Neuron (in vitro differentiated cells): ENCODE results near the gene SOBP.
A peak's percentile ranks its signal among the peaks of the same experiment; 100 is the strongest.
"Not testable (repeated sequence)": the region's sequence is repeated elsewhere in the genome, so short reads cannot be mapped to it uniquely, and the experiment has no call there.

ENCODE experiments used
- H2AFZ ChIP-seq: one replicate; pipeline ENCODE4 v1.6.1; 2013; ENCODE audit warnings: low read depth, mild to moderate bottlenecking, inconsistent platforms, low read length, moderate library complexity
- H3K27me3 ChIP-seq: one replicate; pipeline ENCODE4 v1.6.1; 2013; ENCODE audit warnings: low read length; ENCODE audit not compliant: insufficient read depth
- H3K36me3 ChIP-seq: one replicate; pipeline ENCODE4 v1.6.1; 2013; ENCODE audit warnings: low read length; ENCODE audit not compliant: insufficient read depth
- H3K4me1 ChIP-seq: one replicate; pipeline ENCODE4 v1.6.1; 2013; ENCODE audit warnings: low read length; ENCODE audit not compliant: insufficient read depth
- H3K4me3 ChIP-seq: 2 replicates; pipeline ENCODE4 v1.5.1; 2013; ENCODE audit warnings: mild to moderate bottlenecking, low read length, moderate library complexity
- H3K9me3 ChIP-seq: one replicate; pipeline ENCODE4 v1.6.1; 2013; ENCODE audit warnings: low read length

Gene SOBP

DNA sequence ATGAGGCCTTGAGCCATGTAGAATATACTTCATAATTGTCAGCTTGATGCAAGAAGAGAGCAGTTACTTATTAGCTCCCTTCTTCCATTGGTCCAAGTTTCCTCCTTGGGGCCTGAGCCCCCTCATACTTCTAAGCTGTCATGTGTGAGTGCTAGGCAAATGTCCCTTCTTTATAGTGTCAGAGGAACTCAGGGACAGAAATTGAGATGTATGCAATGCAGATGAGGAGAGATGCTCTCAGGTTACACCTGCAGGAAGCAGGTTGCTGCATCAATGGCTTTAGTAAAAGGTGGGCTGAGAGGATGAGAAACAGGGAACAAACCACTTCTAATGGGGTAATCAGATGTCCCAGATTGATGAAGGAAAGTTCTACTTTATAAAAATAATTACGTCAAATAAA, 23.9 kb upstream of the SOBP start:
- Histone ChIP-seq H3K4me3 (no peak overlapping the region), H3K27me3 (no peaks in the 10 kb centered on the region), H3K9me3 (no peaks in the 10 kb centered on the region), H3K36me3 (no peaks in the 10 kb centered on the region), H2AFZ (no peak overlapping the region), H3K4me1 (no peaks in the 10 kb centered on the region)

DNA sequence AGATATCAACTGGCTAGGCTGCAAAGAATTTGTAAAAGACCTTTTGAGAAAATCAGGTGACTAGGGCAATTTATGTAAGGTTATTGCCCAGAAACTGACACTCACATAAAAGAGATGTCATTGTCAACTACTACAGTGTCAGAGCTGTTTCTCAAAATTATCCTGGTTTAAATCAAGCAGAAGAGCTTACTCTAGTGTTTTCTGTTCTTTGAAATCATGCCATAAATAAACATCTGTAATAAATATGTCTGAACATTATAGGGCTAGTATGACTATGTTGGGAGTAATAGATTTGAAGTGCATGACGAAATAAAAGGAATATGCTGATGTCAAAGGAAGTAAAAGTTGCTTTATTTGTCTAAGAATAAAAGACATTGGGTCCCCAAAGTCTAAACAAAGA, 19.6 kb upstream of the SOBP start:
- no peaks in the 10 kb centered on the region for H3K27me3 ChIP-seq
- no peak overlapping the region for H2AFZ ChIP-seq
- no peaks in the 10 kb centered on the region for H3K36me3 ChIP-seq
- no peaks in the 10 kb centered on the region for H3K4me1 ChIP-seq
- H3K9me3 ChIP-seq = no peaks in the 10 kb centered on the region
- no peak overlapping the region for H3K4me3 ChIP-seq

DNA sequence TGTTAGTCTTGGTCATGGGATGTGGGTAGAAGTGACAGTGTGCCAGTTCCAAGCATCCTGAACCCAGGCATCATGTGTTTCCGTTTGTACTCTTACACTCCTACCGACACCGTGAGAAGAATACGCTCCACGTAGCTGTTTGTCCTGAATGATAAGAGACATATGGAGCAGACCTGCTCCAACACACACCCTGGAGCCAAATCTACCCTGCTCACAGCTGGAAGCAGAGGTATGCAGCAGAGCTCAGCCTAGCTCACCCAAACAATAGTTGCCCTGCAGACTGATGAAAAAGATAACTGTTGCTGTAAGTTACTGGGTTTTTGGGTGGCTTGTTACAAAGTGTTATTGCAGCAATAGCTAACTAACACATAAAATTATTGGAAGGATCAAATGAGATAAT, 16.3 kb upstream of the SOBP start:
- H3K36me3 ChIP-seq = no peaks in the 10 kb centered on the region
- H3K27me3 ChIP-seq = no peaks in the 10 kb centered on the region
- no peaks in the 10 kb centered on the region for H3K9me3 ChIP-seq
- H3K4me1 ChIP-seq = no peaks in the 10 kb centered on the region
- no peak overlapping the region for H3K4me3 ChIP-seq
- H2AFZ ChIP-seq = no peak overlapping the region

DNA sequence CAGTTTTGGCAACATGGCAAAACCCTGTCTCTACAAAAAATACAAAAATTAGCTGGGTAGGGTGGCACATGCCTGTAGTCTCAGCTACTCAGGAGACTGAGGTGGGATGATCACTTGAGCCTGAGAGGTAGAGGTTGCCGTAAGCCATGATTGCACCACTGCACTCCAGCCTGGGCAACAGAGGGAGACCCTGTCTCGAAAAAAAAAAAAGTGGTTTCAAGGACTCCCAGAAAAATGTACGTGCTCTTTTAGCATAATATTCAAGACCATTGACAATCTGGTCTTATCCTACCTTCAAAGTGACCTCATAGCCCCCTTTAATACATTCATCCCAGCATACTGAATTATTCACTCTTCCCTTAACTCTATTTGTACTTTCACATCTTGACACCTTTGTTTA, 14.6 kb upstream of the SOBP start:
- H2AFZ ChIP-seq, H3K27me3 ChIP-seq, H3K4me1 ChIP-seq, H3K9me3 ChIP-seq, H3K4me3 ChIP-seq, H3K36me3 ChIP-seq: not testable (repeated sequence)

DNA sequence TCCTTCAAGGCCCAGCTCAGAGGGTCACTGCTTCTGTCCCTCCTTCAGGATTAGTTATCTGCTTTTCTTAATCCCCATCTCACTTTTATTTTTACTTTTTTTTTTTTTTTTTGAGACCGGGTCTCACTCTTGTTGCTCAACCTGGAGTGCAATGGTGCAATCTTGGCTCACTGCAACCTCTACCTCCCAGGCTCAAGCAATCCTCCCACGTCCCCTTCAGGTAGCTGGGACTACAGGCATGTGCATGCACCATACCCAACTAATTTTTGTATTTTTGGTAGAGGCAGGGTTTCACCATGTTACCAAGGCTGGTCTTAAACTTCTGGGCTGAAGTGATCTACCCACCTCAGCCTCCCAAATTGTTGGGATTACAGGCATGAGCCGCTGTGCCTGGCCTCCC, 14.1 kb upstream of the SOBP start:
- not testable (repeated sequence) for H3K9me3 ChIP-seq, H2AFZ ChIP-seq, H3K4me1 ChIP-seq, H3K27me3 ChIP-seq, H3K4me3 ChIP-seq, H3K36me3 ChIP-seq

DNA sequence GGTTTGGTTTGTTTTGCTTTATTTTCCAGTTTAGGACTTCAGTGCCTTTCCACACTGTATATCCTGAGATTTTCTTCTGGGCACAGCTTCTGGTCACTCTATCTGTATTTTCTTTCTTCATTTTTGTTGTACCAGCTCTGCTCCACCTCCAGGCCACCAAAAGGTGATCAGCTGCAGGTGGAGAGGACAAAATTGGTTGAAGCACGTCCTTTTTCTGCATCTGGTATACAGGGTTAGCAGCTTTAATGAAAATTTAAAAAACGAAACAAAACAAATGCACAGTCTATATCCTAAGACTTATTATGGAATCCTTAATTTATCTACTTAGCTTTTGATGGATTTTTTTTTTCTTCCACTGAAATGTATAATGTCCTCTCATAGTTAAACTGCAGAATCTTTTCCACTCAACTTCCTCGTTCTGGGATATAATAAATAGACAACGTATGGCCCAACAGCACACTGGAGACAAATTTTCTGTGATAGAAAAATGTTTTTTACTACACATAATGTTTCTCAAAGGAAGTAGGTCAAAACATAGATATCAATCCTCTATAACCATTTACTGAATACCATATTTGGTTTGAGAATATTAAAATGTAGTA, 10.7 kb upstream of the SOBP start:
- Histone ChIP-seq H3K4me3 (no peak overlapping the region), H3K27me3 (no peaks in the 10 kb centered on the region), H3K36me3 (no peaks in the 10 kb centered on the region), H2AFZ (no peak overlapping the region), H3K4me1 (no peaks in the 10 kb centered on the region), H3K9me3 (no peaks in the 10 kb centered on the region)

DNA sequence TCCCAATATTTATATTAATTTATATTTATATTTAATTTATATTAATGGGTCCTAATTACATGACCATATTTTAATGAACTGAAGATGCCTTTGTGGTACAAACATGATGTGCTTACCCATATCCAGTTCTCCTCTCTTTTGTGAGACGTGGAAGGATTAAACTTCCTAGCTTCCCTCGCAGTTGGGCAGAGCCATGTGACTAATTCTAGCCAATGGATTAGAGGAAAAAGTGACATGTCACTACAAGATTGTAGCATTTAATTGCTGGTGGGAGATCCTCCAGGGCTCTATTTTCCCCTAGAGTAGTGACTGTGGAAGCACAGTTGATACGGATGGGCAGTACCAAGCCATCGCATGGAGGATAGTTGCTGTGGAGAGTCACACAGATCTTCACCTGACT, 4.8 kb upstream of the SOBP start:
- Histone ChIP-seq H3K4me3 (no peak overlapping the region), H3K9me3 (no peaks in the 10 kb centered on the region), H2AFZ (no peak overlapping the region), H3K4me1 (peaks cover 10% of the 10 kb centered on the region), H3K27me3 (no peaks in the 10 kb centered on the region), H3K36me3 (no peaks in the 10 kb centered on the region)

DNA sequence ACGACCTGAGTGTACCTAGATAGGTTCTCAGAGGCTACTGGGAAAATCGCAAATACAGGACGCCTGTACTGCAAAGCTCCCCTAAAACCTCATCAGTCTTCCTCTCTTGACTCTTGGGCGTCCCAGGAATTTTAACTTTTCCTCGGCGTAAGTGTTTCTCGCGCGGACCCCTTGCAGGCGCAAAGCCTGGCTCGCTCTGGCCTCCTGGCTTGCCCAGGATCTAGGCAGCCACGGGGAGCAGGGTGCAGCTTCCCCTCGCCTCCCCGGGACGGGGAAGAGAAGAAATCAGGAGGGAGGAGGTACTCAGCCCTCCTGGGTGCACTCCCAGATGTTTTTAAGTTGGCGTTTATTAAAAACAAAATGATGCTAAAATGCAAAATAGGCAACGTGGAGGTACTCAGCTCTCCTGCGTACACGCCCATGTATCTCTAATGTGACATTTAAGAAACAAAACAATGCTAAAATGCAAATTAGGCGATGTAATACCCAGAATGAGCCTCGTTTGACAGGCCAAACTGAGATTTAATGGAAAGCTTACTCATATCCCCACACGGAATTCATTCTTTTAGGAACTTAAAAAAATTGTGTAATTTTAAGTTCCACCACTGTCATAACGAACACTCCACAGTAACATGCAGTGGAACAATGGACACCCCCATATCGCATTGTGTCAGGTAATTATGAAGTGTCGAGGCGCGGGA, 1.6 kb upstream of the SOBP start:
- Histone ChIP-seq H3K36me3 (no peaks in the 10 kb centered on the region), H3K9me3 (no peaks in the 10 kb centered on the region), H2AFZ (peak overlapping the region; percentile 97), H3K27me3 (no peaks in the 10 kb centered on the region), H3K4me3 (peak overlapping the region; percentile 98), H3K4me1 (peaks cover 24% of the 10 kb centered on the region)

DNA sequence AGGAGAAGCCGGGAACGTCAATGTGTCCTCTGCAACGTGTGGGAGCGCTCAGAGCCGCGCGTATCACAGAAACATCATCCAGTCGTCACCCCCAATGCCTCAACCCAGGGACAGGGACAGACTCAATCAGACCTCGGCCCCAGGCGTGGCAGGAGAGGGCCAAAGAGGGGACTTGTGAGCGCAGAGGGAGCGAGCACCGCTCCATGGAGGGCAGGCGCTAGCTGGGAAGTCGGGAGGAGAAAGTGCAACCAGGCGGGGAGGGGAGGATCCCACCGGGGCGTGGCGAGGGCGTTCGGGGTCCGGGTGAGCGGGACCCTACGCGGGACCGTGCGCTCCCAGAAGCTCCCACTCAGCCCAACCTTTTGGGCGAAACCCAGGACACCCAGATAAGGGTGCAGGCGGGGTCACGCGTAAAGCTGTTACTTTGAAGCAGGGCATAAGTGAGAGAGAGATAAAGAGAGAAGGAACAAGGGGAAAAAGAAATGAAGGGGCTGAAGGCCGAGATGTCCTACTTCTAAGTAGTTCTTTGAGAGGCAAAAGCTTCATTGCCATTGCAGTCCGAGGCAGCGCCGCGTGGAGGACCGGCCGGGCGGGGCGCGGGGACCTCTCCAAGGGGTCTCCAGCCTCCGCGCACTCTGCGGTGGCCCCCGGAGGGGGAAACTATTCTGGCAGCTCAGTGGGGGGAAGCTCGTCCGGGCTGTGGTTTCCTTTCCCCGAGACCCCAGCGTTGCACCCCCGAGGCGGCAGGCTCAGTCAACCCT, 862 bp upstream of the SOBP start:
- peak overlapping the region; percentile 97 for H2AFZ ChIP-seq
- H3K9me3 ChIP-seq = no peaks in the 10 kb centered on the region
- H3K4me3 ChIP-seq = peak overlapping the region; percentile 98
- H3K27me3 ChIP-seq = no peaks in the 10 kb centered on the region
- peaks cover 31% of the 10 kb centered on the region for H3K4me1 ChIP-seq
- H3K36me3 ChIP-seq = no peaks in the 10 kb centered on the region

DNA sequence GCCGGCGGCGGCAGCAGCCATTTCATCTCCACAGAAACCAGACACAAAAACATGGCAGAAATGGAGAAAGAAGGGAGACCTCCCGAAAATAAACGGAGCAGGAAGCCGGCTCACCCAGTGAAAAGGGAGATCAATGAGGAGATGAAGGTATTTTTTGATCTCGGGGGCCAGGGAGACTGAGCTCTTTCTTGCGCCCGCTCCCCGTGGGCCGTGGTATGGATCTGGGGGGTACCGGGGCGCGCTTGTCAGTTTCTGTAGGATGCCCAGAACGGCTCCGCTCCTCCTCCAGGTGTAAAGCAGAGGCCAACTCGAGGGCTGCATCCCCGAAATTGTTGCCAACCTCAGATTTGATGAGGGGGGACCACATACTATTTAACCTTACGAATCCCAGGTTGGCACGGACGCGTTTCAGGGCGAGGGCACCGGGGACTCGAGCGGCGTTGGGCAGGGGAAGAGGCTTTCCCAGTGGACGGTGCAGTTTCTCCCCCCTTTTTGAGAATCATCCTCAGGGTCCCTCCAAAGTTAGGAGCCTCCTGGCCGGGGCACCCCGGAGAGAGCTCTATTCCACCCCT, 735 bp downstream of the SOBP start:
- peak overlapping the region; percentile 98 for H3K4me3 ChIP-seq
- peak overlapping the region; percentile 48 for H2AFZ ChIP-seq
- no peaks in the 10 kb centered on the region for H3K36me3 ChIP-seq
- H3K9me3 ChIP-seq = no peaks in the 10 kb centered on the region
- H3K27me3 ChIP-seq = no peaks in the 10 kb centered on the region
- peaks cover 43% of the 10 kb centered on the region for H3K4me1 ChIP-seq

DNA sequence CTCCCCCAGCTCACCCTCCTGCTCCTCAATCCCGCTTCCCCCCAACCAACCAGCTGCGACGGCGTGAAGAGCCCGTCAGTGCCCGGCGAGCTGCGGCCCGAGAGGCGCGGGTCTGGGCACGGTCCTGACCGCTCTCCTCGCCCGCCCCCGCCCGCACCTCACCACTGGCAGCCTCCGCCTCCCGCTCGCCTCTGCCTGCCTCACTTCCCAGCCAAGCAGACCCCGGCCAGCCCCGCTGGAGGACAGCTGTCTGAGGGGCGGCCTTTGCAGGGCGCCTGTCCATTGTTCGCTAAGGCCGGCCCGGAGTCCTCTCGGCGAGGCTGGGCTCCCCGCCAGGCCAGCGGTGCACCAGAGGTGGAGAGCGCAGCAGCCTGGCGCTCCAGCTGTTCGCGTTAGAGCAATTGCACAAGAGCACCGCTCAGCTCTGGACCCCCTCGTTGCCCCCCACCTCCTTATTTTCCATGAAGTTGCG, 1.3 kb downstream of the SOBP start:
- Histone ChIP-seq H3K27me3 (no peaks in the 10 kb centered on the region), H3K4me3 (peak overlapping the region; percentile 98), H3K36me3 (no peaks in the 10 kb centered on the region), H3K9me3 (no peaks in the 10 kb centered on the region), H2AFZ (peak overlapping the region; percentile 48), H3K4me1 (peaks cover 47% of the 10 kb centered on the region)

DNA sequence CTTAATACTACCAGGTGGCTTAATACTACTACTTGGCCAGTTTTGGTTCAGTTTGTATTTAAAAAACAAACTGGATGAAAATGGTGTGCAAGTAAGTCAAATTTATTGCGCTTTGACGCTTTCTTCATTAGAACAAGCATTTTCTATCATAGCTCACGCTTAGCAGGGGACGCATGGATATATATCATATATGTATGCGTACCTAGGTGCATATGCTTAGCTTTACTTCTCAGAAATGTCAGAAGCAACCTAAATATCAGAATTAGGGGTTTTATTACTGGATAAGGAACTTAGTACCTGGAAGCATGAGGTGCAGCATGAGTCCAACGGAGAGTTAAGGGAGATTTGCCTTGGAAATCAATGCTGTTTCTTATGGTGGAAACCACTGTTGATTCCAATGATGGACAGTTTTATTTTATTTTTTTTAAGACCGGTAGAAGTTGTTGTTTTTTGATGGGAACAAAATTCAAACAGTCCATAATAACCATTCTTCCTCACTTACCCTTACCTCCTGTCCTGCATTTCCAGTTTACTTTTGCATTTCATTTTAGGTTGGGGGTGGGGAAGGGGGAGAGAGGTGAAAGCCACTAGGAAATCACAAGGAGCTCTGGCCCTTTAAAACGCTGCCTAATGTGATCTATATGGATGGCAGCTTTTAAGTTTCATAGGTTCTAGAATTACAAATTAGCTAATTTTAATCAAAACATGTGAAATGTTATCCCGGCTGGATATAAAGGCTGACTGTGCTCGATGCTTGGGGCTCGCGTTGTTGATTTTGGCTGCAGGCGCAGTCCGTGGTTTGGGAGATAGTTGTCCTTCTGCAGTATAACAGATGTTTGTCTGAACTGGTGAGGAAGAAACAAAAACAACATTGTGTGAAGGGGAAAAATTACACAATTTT, 2.1 kb downstream of the SOBP start:
- H3K4me1 ChIP-seq = peaks cover 49% of the 10 kb centered on the region
- no peaks in the 10 kb centered on the region for H3K27me3 ChIP-seq
- peak overlapping the region; percentile 98 for H3K4me3 ChIP-seq
- no peaks in the 10 kb centered on the region for H3K9me3 ChIP-seq
- no peaks in the 10 kb centered on the region for H3K36me3 ChIP-seq
- H2AFZ ChIP-seq = no peak overlapping the region
